GM06990 (cell line): ENCODE data around the gene BIN2.
"Not testable (repeated sequence)": the region's sequence is repeated elsewhere in the genome, so short reads cannot be mapped to it uniquely, and the experiment has no call there.

Experiments
- DNase-seq: peaks from one replicate; pipeline ENCODE4 v3.0.0-alpha.2; 2011; ENCODE audit not compliant: insufficient read length; ENCODE audit errors: extremely low read depth
- H3K27me3 ChIP-seq: replicated peaks from 2 replicates; pipeline ENCODE4 v1.6.0; 2011; ENCODE audit warnings: low read length; ENCODE audit not compliant: control insufficient read depth, insufficient read depth
- H3K36me3 ChIP-seq: 2 replicates; pipeline ENCODE4 v1.5.1; 2011; ENCODE audit warnings: low read length; ENCODE audit not compliant: control insufficient read depth, insufficient read depth
- H3K4me3 ChIP-seq: replicated peaks from 2 replicates; pipeline ENCODE4 v1.5.1; 2011; ENCODE audit warnings: low read depth, mild to moderate bottlenecking, control low read depth, low read length
- TF ChIP-seq, protein P1 (sequence below): IDR thresholded peaks from 2 replicates; pipeline ENCODE4 v1.5.1; 2011; ENCODE audit warnings: low read length, control low read depth, mild to moderate bottlenecking, inconsistent platforms; ENCODE audit not compliant: insufficient read depth, poor library complexity, severe bottlenecking

The BIN2 gene

DNA sequence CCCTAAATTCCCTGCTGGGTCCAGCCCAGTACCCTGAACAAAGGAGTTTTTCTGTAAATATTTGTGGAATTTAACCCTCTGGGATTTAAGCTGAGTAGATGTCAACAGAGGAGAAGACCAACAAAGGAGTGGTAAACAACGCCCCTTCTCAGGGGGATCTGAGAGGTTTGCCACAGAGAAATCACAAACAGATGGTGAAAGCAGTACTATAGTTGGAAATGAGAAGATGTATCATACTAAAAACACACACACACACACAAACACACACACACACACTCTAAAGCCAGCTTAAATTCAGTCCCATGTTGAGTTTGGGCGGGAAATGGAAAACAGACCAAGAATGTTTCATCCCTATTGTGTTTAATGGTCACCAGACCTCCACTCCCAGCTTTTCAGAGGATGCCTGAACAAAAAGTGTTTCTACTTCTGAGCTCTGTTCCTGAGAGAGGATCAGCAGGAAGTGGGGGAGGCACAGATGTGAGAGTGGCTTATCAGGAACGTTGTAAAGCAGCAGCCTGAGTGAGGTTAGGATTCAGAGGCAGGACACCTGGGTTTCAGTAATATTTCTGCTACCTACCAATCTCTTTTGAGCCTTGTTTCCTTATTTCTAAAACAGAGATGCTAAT lies 3.2 kb downstream of the BIN2 start:
- peak; percentile 48 for DNase-seq
- H3K27me3 ChIP-seq, result no peaks in the 10 kb centered on the region
- no peak overlapping the region for H3K4me3 ChIP-seq
- H3K36me3 ChIP-seq, result no peaks in the 10 kb centered on the region; the same call in 1 of the 2 replicates
- TF ChIP-seq, protein P1, sequence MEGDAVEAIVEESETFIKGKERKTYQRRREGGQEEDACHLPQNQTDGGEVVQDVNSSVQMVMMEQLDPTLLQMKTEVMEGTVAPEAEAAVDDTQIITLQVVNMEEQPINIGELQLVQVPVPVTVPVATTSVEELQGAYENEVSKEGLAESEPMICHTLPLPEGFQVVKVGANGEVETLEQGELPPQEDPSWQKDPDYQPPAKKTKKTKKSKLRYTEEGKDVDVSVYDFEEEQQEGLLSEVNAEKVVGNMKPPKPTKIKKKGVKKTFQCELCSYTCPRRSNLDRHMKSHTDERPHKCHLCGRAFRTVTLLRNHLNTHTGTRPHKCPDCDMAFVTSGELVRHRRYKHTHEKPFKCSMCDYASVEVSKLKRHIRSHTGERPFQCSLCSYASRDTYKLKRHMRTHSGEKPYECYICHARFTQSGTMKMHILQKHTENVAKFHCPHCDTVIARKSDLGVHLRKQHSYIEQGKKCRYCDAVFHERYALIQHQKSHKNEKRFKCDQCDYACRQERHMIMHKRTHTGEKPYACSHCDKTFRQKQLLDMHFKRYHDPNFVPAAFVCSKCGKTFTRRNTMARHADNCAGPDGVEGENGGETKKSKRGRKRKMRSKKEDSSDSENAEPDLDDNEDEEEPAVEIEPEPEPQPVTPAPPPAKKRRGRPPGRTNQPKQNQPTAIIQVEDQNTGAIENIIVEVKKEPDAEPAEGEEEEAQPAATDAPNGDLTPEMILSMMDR, result no peak

DNA sequence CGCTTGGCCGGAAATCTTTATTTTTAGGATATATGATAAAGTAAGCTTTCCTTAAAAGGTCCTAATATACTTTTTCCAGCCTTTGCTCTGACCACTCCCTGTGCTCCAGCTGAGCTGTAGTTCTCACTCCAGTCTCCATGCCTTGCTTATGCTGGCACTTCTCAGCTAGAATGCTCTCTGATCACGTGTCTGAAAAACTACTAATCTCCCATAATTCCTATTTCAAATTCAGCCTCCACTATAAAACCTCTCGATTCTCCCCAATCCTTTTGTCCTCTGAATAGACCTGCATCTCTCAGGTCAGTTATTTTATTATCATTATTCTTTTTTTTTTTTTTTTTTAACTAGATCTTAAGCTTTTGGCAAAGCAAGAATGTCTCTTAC lies 3.7 kb downstream of the BIN2 start:
- TF ChIP-seq, protein P1, result no peak
- H3K36me3 ChIP-seq, result peaks cover 2% of the 10 kb centered on the region
- H3K27me3 ChIP-seq, result no peaks in the 10 kb centered on the region
- no peak overlapping the region for H3K4me3 ChIP-seq
- DNase-seq, result no peak

DNA sequence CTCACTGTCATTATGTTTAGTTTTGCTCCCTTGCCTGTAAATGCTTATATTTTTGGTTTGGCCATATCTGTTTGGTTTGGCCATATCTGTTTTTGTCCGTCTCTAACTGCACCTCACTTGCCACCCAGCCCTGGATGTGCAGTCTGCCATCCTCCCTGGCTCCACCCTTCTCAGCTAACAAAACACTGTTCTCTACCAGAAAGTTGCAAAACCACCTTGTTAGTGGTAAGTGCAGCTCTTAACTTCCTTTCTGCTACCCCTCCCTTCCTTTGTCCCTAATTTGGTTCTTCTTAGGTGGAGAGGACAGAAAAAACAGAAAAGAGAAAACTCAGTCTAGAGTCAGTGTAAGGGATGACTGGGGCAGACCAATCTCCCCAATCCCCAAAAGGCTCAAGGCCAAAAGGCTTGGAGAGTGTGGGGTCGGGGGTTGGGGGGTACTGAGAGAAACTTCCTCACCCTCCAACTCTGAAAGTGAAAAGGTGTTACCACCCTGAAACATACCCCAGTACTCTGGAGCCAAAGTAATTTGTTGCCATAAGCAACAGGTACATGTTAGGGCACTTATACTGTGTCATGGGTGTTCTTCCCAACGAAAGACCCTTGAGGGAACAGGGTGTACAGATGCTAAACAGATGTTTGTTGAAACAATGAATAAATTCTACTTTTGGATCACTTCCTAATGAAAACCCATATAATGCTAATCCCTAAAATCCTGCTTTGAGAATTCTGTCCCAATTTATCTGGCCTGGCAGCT lies 5.0 kb downstream of the BIN2 start:
- DNase-seq, result peak; percentile 40
- no peak overlapping the region for H3K4me3 ChIP-seq
- peaks cover 2% of the 10 kb centered on the region for H3K36me3 ChIP-seq
- H3K27me3 ChIP-seq, result no peaks in the 10 kb centered on the region
- TF ChIP-seq, protein P1, result no peak

DNA sequence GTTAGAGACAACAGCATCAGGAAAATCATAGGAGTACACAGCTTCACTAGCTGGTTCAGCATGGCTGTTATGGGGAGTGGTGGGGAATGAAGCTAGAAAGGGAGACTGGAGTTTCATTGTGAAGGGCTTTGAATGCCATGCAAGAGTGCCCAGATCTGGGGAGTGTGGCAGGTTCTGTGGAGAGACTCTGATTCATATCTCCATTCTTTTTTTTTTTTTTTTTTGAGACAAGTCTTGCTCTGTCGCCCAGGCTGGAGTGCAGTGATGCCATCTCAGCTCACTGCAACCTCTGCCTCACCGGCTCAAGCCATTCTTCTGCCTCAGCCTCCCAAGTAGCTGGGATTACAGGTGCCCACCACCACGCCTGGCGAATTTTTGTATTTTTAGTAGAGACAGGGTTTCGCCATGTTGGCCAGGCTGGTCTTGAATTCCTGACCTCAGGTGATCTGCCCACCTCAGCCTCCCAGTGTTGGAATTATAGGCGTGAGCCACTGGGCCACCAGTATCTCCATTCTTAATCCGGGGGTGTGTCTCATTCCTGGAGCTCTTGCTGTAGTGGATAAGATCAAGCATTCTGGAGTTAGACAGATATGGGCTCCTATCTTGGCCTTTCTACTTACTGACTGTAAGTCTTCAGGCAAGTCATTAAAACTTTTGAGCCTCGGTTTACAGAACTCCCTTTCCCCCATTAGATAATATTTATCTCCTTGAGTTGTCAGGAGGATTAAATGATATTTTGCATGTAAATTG lies 5.7 kb downstream of the BIN2 start:
- H3K27me3 ChIP-seq, H3K36me3 ChIP-seq, DNase-seq, H3K4me3 ChIP-seq: not testable (repeated sequence)

DNA sequence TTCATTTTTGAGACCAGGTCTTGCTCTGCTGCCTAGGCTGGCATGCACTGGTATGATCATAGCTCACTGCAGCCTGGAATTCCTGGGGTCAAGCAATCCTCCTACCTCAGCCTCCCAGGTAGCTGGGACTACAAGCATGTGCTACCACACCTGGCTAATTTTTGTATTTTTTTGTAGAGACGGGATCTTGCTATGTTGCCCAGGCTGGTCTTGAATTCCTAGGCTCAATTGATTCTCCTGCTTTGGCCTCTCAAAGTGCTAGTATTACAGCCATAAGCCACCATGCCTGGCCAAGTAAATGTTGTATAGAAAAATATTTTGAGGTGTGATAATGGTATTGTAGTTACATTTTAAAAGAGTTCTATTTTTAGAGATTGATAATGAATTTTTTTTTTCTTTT lies 12.6 kb downstream of the BIN2 start:
- DNase-seq, result no peak
- H3K4me3 ChIP-seq, result no peak overlapping the region
- no peaks in the 10 kb centered on the region for H3K27me3 ChIP-seq
- TF ChIP-seq, protein P1, result no peak
- peaks cover 11% of the 10 kb centered on the region for H3K36me3 ChIP-seq
